Measurements from ENCODE around the gene MID1. TPM values are rescaled to one million over a fixed set of nuclear protein-coding genes. Genes with fewer than 3 reads are reported as not detected.
A peak's percentile ranks its signal among the peaks of the same experiment; 100 is the strongest.

MID1 gene
- polyA plus RNA-seq, 2 of the 4 experiments (the other 2 are of a cell fraction): 59.5 to 106 TPM

DNA sequence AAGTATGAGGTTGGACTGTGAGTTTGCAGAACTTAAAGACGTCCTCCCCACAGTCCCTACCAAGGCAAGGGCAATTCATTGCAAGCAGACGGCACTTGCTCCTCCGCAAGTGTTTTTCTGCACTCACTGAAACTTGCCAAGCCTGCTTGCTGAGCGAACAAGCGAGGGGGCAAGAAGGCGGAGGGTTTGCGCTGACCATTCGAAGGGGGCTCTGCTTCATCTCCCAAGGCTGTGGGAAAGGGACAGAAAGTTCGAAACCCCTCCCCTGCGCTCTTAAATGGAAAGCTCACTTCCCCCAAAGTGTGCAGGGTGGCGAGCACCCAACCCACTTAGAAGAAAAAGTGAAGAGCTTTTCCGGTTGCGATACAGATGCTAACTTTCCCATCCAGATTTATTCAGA lies 1.4 kb downstream of the MID1 start:
- peak overlapping the region; percentile 68 for H3K4me3 ChIP-seq
- H3K4me2 ChIP-seq: peak overlapping the region; percentile 96
- ATAC-seq: peak in 1 of 2 experiments; percentile 5; a peak in 1 of 6 replicates
- peaks cover 37% of the 10 kb centered on the region for H3K4me1 ChIP-seq
- CTCF ChIA-PET: interaction anchor here (0.9 to 6.1 kb wide), 8 partner anchors 13 to 499 kb away, joined by 3 to 42 read pairs (median 4); no protein-coding TSS in a partner anchor
- POLR2A ChIA-PET: interaction anchor here (1.1 to 2.7 kb wide), 2 partner anchors 37 to 40 kb away, joined by 3 to 10 read pairs; no protein-coding TSS in a partner anchor
- H3K27ac ChIP-seq: peak overlapping the region; percentile 76 to 95
- WGBS (ENCODE audit: missing lambda C conversion rate): 1% methylated on average over 12 of the region's 13 CpGs
- FAIRE-seq: no peak
- no peak for TF ChIP-seq ZFP36 (IDR thresholded peaks at IDR 0.05; ENCODE audit: borderline replicate concordance, partially characterized antibody)
- DNase-seq (ENCODE audit: low read depth in 1 of 2, low spot score in 1 of 2): no peak
- H3K9me3 ChIP-seq: no peaks in the 10 kb centered on the region

DNA sequence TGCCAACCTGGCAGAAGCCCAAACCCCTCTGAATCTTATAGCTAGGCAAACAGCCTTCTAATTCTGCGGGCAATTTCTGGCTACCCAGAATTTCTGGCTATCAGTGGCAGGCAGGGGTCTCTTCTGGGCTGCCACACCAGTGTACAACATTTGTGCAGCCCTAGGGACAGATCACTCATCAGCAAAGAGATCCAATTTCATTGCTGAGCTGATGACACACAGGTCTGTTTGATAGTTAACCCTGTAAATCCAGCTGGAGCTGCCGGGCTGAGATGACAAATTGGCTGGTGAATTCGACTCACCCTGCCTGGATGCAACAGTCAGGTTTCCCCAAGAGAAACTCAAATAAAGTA lies 2.4 kb downstream of the MID1 start:
- TF ChIP-seq EHF (CRISPR knock-in tag; IDR thresholded peaks at IDR 0.05) (no peak), CEBPB (IDR thresholded peaks at IDR 0.05) (0 out of 4 replicates have a peak, but pooled peaks of 1 of the 2 experiments have one; percentile 28), PHF8 (IDR thresholded peaks at IDR 0.05; ENCODE audit: borderline replicate concordance, low read depth) (no peak), POLR2AphosphoS2 (conservative IDR thresholded peaks at IDR 0.05; ENCODE audit: low read length) (no peak), KDM1A (IDR thresholded peaks at IDR 0.05; ENCODE audit: low read depth) (no peak), NR3C1 (IDR thresholded peaks at IDR 0.05) (no peak), ZFP36 (IDR thresholded peaks at IDR 0.05; ENCODE audit: borderline replicate concordance, partially characterized antibody) (no peak), TFCP2L1 (CRISPR knock-in tag; IDR thresholded peaks at IDR 0.05) (no peak), CBX2 (IDR thresholded peaks at IDR 0.05; ENCODE audit: borderline replicate concordance, low read depth) (no peak), CHD2 (IDR thresholded peaks at IDR 0.05; ENCODE audit: low read length, partially characterized antibody) (no peak), RARB (CRISPR knock-in tag; IDR thresholded peaks at IDR 0.05) (no peak), RFX5 (IDR thresholded peaks at IDR 0.05) (no peak), SREBF2 (IDR thresholded peaks at IDR 0.05) (no peak), GATA3 (IDR thresholded peaks at IDR 0.05; ENCODE audit: borderline replicate concordance) (peak; percentile 55; the same call in 1 of the 2 replicates), RAD21 (conservative IDR thresholded peaks at IDR 0.05 in 1 of 2, IDR thresholded peaks at IDR 0.05 in 1 of 2) (0 out of 5 replicates have a peak, but pooled peaks of 1 of the 2 experiments have one; percentile 1), FOSL2 (IDR thresholded peaks at IDR 0.05) (no peak), FOSL2 (CRISPR knock-in tag; IDR thresholded peaks at IDR 0.05) (peak; percentile 56)
- TF ChIP-seq, protein P1, sequence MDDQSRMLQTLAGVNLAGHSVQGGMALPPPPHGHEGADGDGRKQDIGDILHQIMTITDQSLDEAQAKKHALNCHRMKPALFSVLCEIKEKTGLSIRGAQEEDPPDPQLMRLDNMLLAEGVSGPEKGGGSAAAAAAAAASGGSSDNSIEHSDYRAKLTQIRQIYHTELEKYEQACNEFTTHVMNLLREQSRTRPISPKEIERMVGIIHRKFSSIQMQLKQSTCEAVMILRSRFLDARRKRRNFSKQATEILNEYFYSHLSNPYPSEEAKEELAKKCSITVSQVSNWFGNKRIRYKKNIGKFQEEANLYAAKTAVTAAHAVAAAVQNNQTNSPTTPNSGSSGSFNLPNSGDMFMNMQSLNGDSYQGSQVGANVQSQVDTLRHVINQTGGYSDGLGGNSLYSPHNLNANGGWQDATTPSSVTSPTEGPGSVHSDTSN (IDR thresholded peaks at IDR 0.05): no peak; the same call in 1 of the 2 replicates
- TF ChIP-seq, protein P2, sequence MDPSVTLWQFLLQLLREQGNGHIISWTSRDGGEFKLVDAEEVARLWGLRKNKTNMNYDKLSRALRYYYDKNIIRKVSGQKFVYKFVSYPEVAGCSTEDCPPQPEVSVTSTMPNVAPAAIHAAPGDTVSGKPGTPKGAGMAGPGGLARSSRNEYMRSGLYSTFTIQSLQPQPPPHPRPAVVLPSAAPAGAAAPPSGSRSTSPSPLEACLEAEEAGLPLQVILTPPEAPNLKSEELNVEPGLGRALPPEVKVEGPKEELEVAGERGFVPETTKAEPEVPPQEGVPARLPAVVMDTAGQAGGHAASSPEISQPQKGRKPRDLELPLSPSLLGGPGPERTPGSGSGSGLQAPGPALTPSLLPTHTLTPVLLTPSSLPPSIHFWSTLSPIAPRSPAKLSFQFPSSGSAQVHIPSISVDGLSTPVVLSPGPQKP (IDR thresholded peaks at IDR 0.05; ENCODE audit: low read depth, low read length): no peak
- TF ChIP-seq, protein P3, sequence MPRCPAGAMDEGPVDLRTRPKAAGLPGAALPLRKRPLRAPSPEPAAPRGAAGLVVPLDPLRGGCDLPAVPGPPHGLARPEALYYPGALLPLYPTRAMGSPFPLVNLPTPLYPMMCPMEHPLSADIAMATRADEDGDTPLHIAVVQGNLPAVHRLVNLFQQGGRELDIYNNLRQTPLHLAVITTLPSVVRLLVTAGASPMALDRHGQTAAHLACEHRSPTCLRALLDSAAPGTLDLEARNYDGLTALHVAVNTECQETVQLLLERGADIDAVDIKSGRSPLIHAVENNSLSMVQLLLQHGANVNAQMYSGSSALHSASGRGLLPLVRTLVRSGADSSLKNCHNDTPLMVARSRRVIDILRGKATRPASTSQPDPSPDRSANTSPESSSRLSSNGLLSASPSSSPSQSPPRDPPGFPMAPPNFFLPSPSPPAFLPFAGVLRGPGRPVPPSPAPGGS (IDR thresholded peaks at IDR 0.05): no peak
- TF ChIP-seq, protein P4, sequence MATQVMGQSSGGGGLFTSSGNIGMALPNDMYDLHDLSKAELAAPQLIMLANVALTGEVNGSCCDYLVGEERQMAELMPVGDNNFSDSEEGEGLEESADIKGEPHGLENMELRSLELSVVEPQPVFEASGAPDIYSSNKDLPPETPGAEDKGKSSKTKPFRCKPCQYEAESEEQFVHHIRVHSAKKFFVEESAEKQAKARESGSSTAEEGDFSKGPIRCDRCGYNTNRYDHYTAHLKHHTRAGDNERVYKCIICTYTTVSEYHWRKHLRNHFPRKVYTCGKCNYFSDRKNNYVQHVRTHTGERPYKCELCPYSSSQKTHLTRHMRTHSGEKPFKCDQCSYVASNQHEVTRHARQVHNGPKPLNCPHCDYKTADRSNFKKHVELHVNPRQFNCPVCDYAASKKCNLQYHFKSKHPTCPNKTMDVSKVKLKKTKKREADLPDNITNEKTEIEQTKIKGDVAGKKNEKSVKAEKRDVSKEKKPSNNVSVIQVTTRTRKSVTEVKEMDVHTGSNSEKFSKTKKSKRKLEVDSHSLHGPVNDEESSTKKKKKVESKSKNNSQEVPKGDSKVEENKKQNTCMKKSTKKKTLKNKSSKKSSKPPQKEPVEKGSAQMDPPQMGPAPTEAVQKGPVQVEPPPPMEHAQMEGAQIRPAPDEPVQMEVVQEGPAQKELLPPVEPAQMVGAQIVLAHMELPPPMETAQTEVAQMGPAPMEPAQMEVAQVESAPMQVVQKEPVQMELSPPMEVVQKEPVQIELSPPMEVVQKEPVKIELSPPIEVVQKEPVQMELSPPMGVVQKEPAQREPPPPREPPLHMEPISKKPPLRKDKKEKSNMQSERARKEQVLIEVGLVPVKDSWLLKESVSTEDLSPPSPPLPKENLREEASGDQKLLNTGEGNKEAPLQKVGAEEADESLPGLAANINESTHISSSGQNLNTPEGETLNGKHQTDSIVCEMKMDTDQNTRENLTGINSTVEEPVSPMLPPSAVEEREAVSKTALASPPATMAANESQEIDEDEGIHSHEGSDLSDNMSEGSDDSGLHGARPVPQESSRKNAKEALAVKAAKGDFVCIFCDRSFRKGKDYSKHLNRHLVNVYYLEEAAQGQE (IDR thresholded peaks at IDR 0.05): no peak
- TF ChIP-seq, protein P5, sequence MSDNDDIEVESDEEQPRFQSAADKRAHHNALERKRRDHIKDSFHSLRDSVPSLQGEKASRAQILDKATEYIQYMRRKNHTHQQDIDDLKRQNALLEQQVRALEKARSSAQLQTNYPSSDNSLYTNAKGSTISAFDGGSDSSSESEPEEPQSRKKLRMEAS (IDR thresholded peaks at IDR 0.05): no peak
- TF ChIP-seq, protein P6, sequence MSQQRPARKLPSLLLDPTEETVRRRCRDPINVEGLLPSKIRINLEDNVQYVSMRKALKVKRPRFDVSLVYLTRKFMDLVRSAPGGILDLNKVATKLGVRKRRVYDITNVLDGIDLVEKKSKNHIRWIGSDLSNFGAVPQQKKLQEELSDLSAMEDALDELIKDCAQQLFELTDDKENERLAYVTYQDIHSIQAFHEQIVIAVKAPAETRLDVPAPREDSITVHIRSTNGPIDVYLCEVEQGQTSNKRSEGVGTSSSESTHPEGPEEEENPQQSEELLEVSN (IDR thresholded peaks at IDR 0.05; ENCODE audit: borderline replicate concordance, low read depth): no peak
- Histone ChIP-seq H3K9me3 (no peaks in the 10 kb centered on the region), H3K4me2 (peak overlapping the region; percentile 96), H3K4me1 (peaks cover 47% of the 10 kb centered on the region), H3K4me3 (peak overlapping the region; percentile 68), H3K27ac (peak overlapping the region; percentile 76 to 95)
- ChIA-PET POLR2A (no interaction called here), CTCF (interaction anchor here (1.4 to 6.1 kb wide), 5 partner anchors 14 to 428 kb away, joined by 3 to 42 read pairs (median 16); no protein-coding TSS in a partner anchor)
- WGBS (ENCODE audit: missing lambda C conversion rate): 0% methylated on average over 2 of the region's 3 CpGs
- peak; percentile 52 to 55 for DNase-seq (ENCODE audit: low read depth in 1 of 2, low spot score in 1 of 2)
- ATAC-seq: peak in 1 of 2 experiments; percentile 49; a peak in 3 of 6 replicates
- FAIRE-seq: peak; percentile 86
